Left renal pelvis (tissue), 4 donors: Measurements from ENCODE around the gene MRPL23. TPM values are rescaled to one million over a fixed set of nuclear protein-coding genes. Genes with fewer than 3 reads are reported as not detected.
A peak's percentile ranks its signal among the peaks of the same experiment; 100 is the strongest.

Experiments
- DNase-seq, 4 donors: peaks; one replicate each; pipeline ENCODE4 v3.0.0-alpha.2; 2013; ENCODE audit warnings: low read depth in 4 of 4, low spot score in 3 of 4
- polyA plus RNA-seq, 4 donors: library from polyadenylated mRNA; unstranded; fragments of 120-200 nt; gene quantifications; one replicate each; pipeline ENCODE4 v1.2.1, GENCODE V29; 2013; ENCODE audit not compliant: insufficient read length in 4 of 4

Gene MRPL23
- polyA plus RNA-seq, 4 donors, result 32.8 to 74.1 (median 50.0) TPM

DNA sequence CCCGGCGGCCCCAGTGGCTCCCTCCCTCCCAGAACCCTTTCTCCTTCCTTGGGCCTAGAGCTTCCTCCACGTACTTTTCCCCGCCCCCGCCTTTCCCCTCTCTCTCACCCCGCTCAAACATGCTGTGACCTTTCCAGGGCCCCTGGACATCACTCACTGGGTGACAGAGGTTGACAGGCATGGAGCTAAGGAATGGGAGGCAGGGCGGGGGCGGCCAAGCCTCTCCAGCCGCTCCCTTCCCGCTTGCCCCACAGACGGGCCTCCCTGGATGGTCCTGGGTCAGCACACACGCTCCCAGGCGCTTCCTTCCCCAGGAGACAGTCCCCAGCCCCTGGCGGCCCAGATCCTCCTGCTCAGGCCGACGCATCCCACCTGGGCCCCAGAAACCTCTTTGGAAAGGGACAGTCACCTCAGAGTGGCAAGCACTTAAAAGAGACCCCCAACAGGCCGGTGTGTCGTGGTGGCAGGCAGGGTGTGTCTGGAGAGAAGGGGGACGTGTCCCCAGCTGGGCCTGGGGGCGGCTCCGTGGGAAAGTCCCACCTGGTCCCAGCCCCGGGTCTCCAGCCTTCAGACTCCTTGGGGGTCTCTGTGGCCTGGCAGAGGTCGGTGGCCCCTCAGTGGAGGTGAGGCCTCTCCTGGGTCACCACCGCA, 41.7 kb downstream of the MRPL23 start:
- DNase-seq, result peak in 3 of 4 donors; percentile 16 to 36 (median 35)

DNA sequence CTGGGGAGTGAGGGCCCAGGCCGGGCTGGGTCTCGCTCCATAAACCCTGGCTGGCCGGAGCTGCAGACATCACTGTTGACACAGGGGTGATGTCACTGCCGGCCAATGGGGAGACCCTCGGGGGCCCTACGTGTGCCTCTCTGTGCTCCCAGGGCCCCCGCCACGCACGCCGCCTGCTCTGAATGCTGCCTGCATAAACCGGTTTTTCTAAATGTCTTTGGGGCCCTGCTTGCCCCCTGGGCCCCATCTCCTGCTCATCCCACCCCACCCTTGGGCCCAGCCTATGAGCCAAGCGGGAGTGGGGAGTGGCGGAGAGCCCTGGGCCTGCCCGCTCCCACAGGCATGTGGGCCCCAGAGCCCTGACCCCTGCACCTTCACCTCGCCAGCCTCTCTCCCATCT, 42.8 kb downstream of the MRPL23 start:
- no peak for DNase-seq

DNA sequence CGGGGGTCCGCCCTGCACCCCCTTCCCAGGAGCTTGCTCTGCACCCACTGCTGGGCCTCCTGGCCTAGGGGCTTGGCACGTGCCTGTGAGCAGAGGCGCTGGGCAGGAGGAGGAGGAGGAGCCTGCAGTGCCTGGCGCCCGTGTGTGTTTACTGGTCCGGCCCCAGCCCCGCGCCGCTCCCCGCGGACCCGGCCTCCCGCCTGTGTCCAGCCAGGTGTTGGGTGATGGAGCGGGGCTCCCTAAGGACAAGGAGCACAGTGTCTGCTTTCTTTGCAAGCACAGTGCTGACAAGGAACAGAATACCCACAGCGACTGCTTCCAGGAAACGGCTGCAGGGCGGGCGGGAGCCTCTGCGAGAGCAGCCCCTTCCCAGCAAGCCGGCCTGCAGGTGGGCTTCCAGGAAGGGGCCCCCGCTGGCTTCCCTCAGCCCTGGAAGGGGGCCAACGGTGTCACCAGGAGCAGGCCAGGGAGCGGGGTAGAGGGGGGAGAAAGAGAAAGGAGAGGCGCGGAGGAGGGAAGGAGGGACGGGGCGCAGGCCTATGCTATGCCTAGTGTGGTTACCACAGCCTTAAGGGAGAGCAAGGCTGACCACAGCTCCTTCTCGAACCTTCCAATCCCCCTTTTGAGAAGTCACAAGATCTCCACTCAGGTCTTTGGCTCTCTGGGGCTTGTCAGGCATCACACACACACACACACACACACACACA, 43.9 kb downstream of the MRPL23 start:
- no peak for DNase-seq

DNA sequence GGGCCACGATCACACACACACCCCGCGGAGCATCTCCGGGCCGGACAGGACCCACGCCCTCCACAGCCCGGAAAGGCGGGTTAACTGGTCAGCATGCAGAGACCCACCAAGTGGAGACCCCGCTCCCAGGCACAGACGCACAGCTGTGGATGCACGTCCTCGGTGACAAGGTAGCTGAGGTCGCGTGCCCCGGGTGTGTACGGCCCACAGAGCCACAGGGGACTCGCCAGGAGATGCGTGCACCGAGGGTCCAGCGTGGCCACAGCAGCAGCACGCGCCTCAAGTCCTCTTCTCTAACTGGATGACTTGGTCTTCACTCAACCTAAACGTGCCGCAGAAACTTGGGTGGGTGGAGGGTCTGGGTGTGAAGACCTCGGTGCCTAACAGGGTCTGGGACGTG, 45.0 kb downstream of the MRPL23 start:
- DNase-seq, result no peak

GRCh38 chr11:1994121-1994520, 47.0 kb downstream of the MRPL23 start:
- DNase-seq, result no peak

GRCh38 chr11:1997755-1998154, 50.6 kb downstream of the MRPL23 start, which contains the start of gene H19:
Gene H19 (minus strand): TSS chr11:1997842.
- DNase-seq, result no peak

DNA sequence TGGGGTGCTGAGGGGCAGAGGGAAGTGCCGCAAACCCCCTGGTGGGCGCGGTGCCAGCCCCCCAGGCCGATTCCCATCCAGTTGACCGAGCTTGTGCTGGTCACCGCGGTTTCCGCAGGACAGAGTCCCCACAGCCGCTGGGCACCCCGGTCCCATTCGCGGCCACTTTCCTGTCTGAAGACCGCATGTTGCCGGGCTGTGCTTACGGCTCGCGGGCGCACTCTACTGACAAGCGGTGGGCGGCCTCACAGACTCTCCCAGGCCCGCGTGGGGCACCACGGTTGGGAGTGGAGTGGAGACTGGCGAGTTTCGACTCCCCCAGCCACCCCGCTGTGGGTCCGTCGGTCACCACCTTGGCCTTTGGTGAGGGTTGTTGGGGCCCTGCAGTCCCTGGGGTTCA, 51.2 kb downstream of the MRPL23 start:
- no peak for DNase-seq

DNA sequence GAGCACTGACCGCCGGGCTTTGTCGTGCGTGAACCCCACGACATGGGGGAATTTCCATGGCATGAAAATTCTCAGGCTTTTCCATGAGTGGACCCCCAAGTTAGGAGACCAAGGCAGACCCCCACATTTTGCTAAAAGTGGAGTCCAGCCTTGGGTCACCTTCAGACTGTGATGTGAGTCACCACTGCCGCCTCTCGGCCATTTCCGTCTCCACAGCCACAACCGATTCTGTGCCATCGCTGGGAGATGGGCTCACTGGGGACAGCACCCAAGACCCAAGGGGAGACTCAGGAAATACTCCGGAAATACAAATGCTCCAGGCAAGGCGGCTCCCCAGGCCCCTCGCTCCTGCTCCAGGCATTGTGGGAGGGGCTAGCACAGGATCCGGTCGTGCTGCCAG, 51.7 kb downstream of the MRPL23 start:
- no peak for DNase-seq

DNA sequence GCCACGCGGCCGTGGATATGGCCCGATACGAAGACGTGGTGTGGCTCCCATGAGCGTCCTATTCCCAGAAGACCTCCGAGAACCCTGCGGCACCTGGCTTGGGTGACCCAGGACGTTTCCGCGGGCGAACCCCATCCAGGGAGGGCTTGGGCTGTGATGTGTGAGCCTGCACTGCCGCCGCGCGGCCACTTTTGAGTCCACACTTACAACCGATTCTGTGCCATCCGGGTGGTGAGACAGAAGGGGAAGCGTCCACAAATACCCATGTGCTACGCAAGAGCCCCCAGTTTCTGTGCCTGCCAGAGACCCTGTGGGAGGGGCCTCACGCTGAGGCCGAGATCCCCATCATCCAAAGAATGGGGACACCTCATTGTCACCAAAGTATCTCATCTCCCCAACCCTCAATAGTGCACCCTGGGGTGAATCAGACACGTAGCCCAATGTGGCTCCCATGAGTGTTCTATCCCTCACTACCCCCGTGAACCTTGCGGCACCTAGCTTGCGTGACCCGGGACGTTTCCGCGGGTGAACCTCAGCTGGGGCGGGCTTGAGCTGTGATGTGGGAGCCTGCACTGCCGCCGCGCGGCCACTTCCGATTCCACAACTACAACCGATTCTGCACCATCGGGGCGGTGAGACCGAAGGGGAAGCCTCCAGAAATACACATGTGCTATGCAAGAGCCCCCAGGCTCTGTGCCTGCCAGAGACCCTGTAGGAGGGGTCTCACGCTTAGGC, 55.1 kb downstream of the MRPL23 start:
- DNase-seq, result no peak

DNA sequence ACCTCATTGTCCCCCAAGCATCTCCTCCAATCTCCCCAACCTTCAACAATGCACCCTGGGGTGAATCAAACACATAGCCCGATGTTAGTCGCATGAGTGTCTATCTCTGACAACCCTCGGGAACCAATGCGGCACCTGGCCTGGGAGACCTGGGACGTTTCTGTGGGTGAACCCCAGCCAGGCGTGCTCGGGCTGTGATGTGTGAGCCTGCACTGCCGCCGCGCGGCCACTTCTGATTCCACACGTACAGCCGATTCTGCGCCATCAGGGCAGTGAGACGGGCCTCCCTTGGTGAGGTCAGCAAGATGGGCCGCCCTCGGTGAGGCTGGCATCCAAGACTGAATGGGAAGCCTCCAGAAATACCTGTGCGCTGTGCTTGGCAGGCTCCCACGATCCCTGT, 55.7 kb downstream of the MRPL23 start:
- DNase-seq, result no peak

DNA sequence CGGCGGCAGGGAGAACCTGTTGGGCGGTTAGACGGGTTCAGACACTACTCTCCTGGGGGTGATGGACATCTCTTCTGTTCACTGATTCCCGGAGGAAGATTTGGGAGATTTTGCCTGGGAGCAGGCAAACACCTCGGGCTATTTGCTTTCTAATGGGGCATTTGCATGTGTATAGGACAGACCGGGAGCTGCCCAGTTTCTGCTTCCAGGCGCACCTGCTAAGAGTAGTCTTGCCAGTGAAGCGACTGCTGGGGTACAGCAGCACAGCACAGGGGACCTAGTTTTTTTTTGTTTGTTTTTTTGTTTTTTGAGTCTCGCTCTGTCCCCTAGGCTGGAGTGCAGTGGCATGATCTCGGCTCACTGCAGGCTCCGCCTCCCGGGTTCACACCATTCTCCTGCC, 57.3 kb downstream of the MRPL23 start:
- no peak for DNase-seq

Other genes with a start within 250 kb of the MRPL23 start
- under 1 TPM; 0.11 to 0.47 (median 0.22) TPM for gene IFITM10, start 196.7 kb upstream of the MRPL23 start, polyA plus RNA-seq
- gene CTSD, start 183.4 kb upstream of the MRPL23 start, polyA plus RNA-seq, result 100 to 1,000 TPM; 171 to 263 (median 222) TPM
- gene SYT8, start 112.3 kb upstream of the MRPL23 start, polyA plus RNA-seq, result 1 to 10 TPM in 1 of 4 donors, under 1 TPM in 1, not detected in 2; 0.42 to 1.1 TPM
- gene TNNI2, start 108.4 kb upstream of the MRPL23 start, polyA plus RNA-seq, result 1 to 10 TPM in 1 of 4 donors, under 1 TPM in 2, not detected in 1; 0.45 to 1.0 (median 0.78) TPM
- 10 to 100 TPM in 1 of 4 donors, 1 to 10 TPM in 3; 5.2 to 10.8 (median 7.3) TPM for gene LSP1, start 94.2 kb upstream of the MRPL23 start, polyA plus RNA-seq
- under 1 TPM; 0.04 to 0.26 (median 0.17) TPM for gene PRR33, start 55.4 kb upstream of the MRPL23 start, polyA plus RNA-seq
- 10 to 100 TPM in 3 of 4 donors, 1 to 10 TPM in 1; 5.6 to 16.9 (median 11.3) TPM for gene TNNT3, start 27.6 kb upstream of the MRPL23 start, polyA plus RNA-seq
- gene H19, start 50.5 kb downstream of the MRPL23 start, polyA plus RNA-seq, result 1,000 to 10,000 TPM; 3,036 to 8,071 (median 3,586) TPM
- 1,000 to 10,000 TPM in 2 of 4 donors, 100 to 1,000 TPM in 2; 831 to 2,421 (median 992) TPM for gene IGF2, start 192.1 kb downstream of the MRPL23 start, polyA plus RNA-seq
- gene INS, start 213.9 kb downstream of the MRPL23 start, polyA plus RNA-seq, result not detected
- 1 to 10 TPM in 2 of 4 donors, under 1 TPM in 2; 0.83 to 2.7 (median 1.1) TPM for gene TH, start 224.5 kb downstream of the MRPL23 start, polyA plus RNA-seq